ENCODE measurements around the gene TACC3.

Gene TACC3

DNA sequence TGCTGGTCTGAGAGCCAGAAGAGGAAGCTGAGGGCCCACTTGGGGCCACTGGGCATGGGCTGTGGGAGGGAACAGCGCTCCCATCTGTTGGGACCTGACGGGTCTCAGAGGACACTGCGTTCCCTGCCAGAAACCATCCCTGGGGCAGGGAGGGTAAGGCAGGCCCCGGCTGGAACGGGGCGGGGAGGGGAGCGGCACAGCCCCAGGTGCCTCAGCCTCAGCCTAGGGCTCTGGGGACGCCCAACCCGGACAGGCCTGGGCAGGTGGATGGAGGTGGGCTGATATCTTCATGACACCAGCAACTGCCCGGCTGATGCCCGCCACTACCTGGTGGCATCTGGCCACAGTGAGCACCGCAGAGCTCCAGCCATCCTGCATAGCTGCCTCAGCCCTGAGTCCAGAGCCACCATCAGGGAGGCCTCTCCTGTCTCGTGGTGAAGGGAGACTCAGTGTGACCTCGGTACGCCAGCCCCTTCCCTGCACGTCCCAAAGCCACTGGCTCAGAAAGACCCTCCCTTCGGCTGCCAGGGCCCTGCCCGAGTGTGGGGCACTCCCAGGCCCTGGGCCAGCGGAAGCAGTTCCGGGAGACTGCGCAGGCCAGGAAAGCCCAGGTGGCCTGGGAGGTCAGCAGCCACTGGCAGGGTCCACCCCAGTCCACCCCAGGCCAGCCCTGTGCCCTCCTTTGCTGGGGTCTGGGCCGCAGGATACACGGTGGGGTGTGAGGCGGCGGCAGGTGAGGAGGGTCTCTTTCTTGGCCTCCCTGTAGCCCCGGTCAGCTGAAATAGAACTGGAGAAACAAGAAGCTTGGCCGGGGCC, 37.2 kb downstream of the TACC3 start:
- TF ChIP-seq, protein P1, sequence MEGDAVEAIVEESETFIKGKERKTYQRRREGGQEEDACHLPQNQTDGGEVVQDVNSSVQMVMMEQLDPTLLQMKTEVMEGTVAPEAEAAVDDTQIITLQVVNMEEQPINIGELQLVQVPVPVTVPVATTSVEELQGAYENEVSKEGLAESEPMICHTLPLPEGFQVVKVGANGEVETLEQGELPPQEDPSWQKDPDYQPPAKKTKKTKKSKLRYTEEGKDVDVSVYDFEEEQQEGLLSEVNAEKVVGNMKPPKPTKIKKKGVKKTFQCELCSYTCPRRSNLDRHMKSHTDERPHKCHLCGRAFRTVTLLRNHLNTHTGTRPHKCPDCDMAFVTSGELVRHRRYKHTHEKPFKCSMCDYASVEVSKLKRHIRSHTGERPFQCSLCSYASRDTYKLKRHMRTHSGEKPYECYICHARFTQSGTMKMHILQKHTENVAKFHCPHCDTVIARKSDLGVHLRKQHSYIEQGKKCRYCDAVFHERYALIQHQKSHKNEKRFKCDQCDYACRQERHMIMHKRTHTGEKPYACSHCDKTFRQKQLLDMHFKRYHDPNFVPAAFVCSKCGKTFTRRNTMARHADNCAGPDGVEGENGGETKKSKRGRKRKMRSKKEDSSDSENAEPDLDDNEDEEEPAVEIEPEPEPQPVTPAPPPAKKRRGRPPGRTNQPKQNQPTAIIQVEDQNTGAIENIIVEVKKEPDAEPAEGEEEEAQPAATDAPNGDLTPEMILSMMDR (IDR thresholded peaks at IDR 0.05; ENCODE audit: control extremely low read depth, extremely low read depth, low read depth, missing control alignments), result no peak
- no peak for DNase-seq (ENCODE audit: extremely low spot score)
- POLR2A ChIA-PET, result no interaction called here
- CTCF ChIA-PET, result interaction anchor here (3.0 kb wide), 1 partner anchor 10 kb away, joined by 13 read pairs; no protein-coding TSS in a partner anchor

DNA sequence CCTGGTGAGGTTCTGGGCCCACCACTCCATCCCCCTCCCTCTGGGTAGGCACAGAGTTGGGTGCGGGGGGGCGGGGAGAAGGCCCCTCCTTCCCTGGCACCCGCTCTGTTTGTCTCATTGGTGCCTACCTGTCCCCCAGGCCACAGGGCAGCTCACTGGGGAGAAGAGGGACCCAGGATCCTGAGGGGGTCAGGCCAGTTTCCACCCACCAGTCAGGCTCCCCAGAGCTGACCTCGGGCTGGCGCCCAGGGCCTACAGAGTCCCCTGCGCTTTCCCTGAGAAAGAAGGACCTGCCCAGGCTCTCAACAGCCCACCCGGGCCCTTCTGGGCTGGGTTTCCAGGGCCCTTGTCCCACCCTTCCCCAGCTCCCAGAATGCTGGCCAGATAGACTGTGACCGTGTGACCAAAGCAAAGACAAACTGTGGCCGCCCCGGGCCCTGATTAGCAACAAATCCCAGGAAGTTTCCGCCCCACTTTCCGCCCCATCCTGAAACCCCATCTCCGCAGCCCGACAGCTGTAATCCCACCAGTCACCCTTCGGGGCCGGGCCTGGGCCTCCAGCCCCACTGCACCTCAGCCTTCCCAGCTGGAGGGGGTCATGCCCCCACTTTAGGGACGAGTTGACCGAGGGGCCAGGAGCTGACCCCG, 38.0 kb downstream of the TACC3 start:
- CTCF ChIA-PET, result interaction anchor here (3.0 kb wide), 1 partner anchor 11 kb away, joined by 13 read pairs; no protein-coding TSS in a partner anchor
- POLR2A ChIA-PET, result no interaction called here
- DNase-seq (ENCODE audit: extremely low spot score), result no peak
- TF ChIP-seq, protein P1 (IDR thresholded peaks at IDR 0.05; ENCODE audit: control extremely low read depth, extremely low read depth, low read depth, missing control alignments), result no peak

DNA sequence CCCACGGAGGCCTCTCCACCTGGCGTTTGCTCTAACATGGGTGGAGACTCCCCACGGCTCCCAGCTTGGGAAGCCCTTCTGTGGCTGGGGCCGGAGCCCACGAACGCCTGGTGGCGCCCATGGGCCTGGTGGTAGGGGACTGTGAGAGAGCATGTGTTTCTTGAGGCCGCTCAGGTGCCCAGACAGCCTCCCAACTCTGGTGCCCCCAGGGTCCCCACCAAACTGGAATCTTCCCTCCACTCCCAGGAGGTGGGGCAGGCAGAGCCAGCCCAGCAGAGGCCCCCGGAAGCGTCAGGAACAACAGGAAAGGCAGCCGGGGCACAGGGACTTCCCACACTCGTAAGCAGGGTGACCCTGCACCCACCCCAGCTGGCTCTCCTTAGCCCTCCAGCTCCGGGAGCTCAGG, 38.5 kb downstream of the TACC3 start:
- DNase-seq (ENCODE audit: extremely low spot score), result no peak
- TF ChIP-seq, protein P1 (IDR thresholded peaks at IDR 0.05; ENCODE audit: control extremely low read depth, extremely low read depth, low read depth, missing control alignments), result no peak
- CTCF ChIA-PET, result interaction anchor here (3.0 kb wide), 1 partner anchor 12 kb away, joined by 13 read pairs; no protein-coding TSS in a partner anchor
- POLR2A ChIA-PET, result no interaction called here

DNA sequence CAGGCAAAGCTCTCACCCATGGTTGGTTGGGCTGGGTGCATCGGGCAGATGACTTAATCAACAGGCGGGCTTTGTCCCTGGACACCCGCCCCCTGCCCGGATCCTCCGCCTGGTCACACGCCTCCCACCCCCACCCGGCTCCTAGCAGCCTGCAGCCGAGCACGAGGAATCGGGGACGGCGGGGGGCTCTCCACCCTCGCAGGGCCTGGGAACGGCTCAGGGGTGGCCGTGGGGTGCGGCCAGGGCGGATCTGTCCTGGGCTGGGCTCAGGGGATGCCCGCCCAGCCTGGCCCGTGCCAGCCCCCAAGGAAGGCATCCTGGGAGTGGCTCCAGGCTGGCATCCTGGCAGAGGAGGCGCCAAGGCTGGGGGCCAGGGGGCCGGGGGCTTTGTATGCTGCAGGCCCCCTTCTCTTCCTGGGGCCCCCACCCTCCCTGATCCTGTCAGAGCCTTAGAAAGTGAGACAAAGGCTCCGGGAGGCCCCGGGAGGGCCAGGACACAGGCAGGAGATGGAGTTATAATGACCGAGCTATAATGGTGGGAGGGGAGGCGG, 39.3 kb downstream of the TACC3 start:
- no peak for DNase-seq (ENCODE audit: extremely low spot score)
- ChIA-PET POLR2A (no interaction called here), CTCF (interaction anchor here (1.4 to 3.0 kb wide), 2 partner anchors 12 to 139 kb away, joined by 3 to 13 read pairs; no protein-coding TSS in a partner anchor)
- TF ChIP-seq, protein P1 (IDR thresholded peaks at IDR 0.05; ENCODE audit: control extremely low read depth, extremely low read depth, low read depth, missing control alignments), result no peak

DNA sequence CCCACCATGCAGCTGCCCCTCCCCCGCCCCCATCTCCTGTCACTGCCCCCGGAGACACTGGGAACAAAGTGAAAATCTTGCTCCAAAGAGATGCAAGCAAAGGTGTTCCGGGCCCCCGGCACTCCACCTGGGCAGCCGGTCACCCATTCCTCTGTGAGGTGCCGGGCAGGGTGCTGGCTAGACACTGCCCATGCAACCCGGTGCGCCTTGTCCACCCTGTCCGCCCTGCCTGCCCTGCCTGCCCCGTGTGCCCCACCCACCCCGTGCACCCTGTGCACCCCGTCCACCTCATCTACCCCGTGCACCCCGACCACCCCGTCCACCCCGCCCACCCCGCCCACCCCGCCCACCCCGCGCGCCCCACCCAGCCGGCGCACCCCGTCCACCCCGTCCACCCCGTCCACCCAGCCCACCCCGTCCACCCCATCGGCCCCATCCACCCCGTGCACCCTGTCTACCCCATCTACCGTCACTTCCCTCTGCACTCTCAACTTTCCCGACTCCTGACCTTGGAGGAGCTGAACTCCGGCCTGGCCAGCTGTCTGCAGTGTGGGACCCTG, 39.9 kb downstream of the TACC3 start:
- CTCF ChIA-PET, result interaction anchor here (1.4 to 3.0 kb wide), 2 partner anchors 13 to 138 kb away, joined by 3 to 13 read pairs; no protein-coding TSS in a partner anchor
- DNase-seq (ENCODE audit: extremely low spot score), result no peak
- POLR2A ChIA-PET, result no interaction called here
- TF ChIP-seq, protein P1 (IDR thresholded peaks at IDR 0.05; ENCODE audit: control extremely low read depth, extremely low read depth, low read depth, missing control alignments), result no peak

All from GM10248 (cell line).